HG02798 (cell line): Measurements from ENCODE around the gene ANKRD11.
"Not testable (repeated sequence)": the region's sequence is repeated elsewhere in the genome, so short reads cannot be mapped to it uniquely, and the experiment has no call there.

Source experiments
- ATAC-seq: cut with Tn5 transposase; IDR thresholded peaks from one replicate; pipeline ENCODE4 v1.9.1; 2021; ENCODE audit warnings: mild to moderate bottlenecking; ENCODE audit not compliant: unreplicated experiment, poor library complexity

The ANKRD11 gene

DNA sequence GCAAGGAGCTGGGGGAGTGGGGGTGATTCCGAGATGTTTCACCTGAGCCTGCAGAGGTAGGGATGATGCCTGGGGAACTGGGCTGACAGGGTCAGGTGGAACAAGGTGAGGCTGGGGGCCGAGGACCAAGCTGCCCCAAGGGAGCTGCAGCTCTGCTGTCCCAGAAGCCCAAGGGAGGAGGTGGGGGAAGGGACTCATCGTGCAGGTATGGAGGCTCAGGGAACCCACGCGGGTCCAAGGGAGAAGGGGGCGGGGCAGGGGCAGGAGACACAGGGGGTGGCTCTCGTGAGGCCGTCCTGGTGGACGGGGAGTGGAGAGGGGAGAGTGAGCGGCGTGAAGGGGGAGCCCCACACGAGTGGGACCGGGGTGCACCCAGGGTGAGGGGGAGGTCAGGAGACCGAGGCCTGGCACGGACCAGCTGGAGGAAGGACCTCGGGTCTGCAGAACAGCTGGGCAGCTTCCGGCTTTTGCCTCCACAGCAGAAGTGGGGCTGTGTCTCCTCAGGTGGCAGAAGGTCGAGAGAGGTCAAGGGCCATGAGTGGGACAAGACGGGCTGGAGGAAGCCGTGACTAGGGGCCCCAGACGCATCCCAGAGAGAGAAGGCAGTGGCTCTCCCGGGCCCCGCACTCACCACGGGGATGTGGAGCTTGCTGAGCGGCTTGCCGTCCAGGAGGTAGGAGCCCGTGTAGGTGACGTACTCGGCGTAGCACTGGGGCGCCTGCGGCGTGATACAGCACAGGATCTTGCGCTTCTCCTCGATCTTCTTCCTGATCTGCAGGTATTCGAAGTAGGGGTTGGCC is 211.7 kb downstream of the ANKRD11 start:
- no peak for ATAC-seq

- ATAC-seq, result no peak
Measured at GRCh38 chr16:89277641-89278341, 212.6 kb downstream of the ANKRD11 start.

DNA sequence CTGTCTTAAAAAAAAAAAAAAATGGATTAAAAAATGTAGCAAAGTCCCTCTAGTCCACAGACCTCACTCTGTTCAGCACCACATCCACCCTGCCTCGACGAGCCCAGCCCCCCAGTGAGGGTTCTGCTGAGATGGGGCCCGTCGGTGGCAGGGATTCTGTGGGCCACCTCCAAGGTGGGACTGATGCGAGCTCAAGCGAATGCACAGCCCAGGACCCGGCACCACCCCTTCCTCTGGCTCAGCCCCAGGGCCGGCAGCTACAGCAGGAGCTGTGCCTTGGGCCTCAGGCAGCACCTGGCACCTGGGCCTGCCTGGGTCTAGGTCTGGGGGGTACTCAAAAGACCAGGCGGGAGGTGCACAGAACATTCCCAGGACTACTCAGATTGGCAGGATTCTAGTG is 213.3 kb downstream of the ANKRD11 start:
- no peak for ATAC-seq

- ATAC-seq, result no peak
Measured at GRCh38 chr16:89275837-89276720, 214.3 kb downstream of the ANKRD11 start.

GRCh38 chr16:89275284-89275584 is 215.1 kb downstream of the ANKRD11 start:
- ATAC-seq, result no peak

GRCh38 chr16:89274561-89275283 is 215.6 kb downstream of the ANKRD11 start:
- no peak for ATAC-seq

- no peak for ATAC-seq
Measured at GRCh38 chr16:89273741-89274472, 216.5 kb downstream of the ANKRD11 start.

DNA sequence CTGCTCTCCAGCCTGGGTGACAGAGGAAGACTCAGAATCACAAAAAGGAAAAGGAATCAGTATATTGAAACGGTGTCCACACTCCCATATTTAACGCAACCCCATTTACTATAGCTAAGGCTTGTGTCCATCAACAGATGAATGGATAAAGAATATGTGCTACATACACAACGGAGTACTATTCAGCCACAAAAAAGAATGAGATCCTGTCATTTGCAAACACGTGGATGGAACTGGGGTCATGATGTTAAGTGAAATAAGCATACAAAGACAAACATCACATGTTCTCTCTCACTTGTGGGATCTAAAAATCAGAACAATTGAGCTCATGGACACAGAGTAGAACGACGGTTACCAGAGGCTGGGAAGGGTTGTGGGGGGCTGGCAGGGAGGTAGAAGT is 217.7 kb downstream of the ANKRD11 start:
- no peak for ATAC-seq

DNA sequence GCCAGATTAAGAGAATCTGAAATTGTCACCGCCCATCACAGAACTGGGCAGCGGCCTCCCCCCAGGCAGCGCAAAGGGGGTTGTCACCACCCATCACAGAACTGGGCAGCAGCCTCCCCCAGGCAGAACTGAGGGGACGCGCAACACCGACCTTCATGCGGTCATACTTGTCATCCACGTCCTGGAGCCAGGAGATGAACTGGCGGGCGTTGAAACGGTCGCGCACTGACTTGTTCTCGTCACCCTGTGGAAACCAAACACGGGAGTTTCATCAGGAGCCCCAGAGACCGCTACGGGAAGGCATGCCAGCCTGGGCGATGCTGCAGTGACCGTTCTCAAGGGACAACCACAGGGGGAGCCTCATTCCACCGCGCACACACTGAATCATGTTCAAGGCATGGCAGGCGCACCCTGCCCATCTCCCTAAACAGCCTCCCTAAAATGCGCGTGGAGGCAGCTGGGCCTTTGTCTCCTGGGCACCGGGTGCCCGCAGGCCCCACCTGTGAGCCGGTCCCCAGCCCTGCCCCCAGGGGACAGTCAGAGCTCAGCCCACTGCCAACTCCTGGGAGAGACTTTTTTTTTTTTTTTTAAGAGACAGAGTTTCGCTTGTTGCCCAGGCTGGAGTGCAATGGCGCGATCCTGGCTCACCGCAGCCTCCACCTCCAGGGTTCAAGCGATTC is 219.6 kb downstream of the ANKRD11 start:
- ATAC-seq, result no peak

GRCh38 chr16:89269805-89270665 is 220.3 kb downstream of the ANKRD11 start:
- no peak for ATAC-seq

DNA sequence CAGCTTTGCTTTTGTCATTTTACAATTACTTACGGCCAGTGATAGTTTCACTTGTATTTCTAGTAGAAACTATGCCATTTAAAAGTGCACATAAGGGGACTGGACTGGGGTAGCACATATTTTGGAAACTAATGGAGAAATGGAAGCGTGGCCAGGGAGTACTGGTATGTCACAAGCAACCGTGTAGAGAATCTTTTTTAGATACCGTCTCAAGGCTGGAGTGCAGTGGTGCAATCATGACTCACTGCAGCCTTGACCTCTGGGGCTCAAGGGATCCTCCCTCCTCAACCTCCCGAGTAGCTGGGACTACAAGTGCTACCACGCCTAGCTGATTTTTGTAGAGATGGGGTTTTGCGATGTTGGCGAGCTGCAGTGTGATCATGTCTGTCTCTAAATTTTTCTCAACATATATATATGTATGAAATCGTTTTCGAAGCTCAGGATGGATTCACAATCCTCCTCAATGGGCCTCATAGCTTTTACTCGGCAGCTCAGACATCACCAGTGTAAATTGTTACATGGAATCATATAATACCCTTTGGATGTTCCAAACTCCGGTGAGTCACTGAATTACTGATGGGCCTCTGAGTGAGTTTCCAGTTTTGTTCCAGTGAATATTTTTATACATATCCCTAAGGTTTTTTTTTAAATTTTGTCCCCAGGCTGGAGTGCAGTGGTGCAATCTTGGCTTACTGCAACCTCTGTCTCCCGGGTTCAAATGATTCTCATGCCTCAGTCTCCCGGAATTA is 221.2 kb downstream of the ANKRD11 start:
- no peak for ATAC-seq

DNA sequence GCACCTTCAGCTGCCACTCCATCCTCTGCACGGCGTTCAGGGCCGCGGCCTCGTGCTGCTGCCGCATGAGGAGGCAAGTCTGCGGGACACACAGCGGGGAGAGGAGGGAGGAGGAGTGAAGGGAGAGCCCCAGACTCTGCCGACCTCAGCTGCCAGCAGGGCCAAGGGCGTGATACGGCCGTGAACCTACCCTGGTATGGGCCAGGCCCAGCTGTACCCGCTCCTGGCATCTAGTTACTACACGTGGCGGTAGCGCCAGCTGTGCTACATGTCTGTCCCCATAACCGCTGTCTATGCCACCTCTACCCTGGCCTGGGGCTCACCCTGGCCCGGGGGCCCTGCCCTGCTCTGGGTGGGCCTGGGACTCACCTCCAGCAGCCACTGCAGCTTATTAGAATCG is 221.8 kb downstream of the ANKRD11 start:
- ATAC-seq, result no peak

DNA sequence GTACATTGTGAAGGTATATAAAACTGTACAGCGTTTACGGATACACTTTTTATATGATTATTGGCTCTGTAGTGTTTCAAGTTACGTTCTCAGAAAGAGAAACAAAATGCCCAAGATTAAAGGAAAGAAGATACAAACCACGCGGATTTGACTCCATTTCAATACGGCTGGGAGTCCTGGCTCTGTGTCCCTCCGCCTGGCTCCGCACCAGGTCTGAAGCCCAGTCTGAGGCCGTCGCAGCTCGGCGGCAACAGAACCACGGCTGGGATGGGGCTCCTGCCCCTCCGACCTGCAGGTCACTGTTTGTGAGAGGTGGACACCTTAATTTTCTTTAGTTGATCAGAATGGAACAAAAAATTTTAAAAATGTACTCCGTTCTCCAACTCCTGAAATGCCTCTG is 222.6 kb downstream of the ANKRD11 start:
- not testable (repeated sequence) for ATAC-seq

DNA sequence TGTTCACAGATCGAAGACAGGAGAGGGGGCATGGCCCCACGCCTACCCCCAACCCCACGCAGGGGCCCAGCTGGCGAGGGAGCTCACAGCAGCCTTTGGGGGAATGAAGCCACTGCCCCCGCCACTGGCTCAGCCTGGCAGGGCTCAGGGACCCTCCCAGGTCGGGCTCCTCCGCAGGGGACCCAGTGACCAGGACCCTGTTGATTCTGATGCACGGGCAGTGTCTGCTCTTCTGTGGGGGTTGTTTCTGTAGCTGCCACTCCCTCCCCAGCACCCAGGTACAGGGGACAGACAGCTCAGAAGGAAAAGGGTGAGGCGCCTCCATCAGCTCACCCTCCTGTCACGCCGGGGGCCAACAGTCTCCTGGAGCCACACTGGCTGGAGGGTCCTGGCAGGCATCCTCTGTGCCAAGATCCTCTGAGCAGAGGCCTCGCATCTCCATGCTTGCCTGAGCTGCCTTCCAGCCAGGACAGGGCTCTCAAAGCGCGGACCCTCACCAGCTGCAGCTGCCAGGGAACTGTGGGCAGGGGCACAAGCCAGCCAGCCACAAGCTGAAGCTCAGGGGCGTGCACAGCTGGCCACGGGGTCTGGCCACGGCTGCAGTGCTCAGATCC is 223.7 kb downstream of the ANKRD11 start:
- ATAC-seq, result no peak

- ATAC-seq, result no peak
Measured at GRCh38 chr16:89265647-89266046, 224.7 kb downstream of the ANKRD11 start.

GRCh38 chr16:89264800-89265550 is 225.4 kb downstream of the ANKRD11 start:
- no peak for ATAC-seq
